H1 (cell line): ENCODE measurements around the gene ELP1. TPM values are rescaled to one million over a fixed set of nuclear protein-coding genes. Genes with fewer than 3 reads are reported as not detected.

Experiments used
- ASH2L ChIP-seq: fragments of 200-600, 300-600 bp; sonication (generic); IDR thresholded peaks from one replicate; pipeline ENCODE4 v1.7.1; 2017; ENCODE audit warnings: low read length
- BCL11A ChIP-seq, 2 experiments: IDR thresholded peaks; one replicate each; pipeline ENCODE4 v1.6.1; 2011; ENCODE audit warnings: low read depth in 2 of 2, low read length in 2 of 2, mild to moderate bottlenecking in 2 of 2
- EZH2 ChIP-seq: fragments of 200-600 bp; sonication (generic); IDR thresholded peaks from 2 replicates; pipeline ENCODE4 v1.7.1; 2012; ENCODE audit warnings: low read depth, mild to moderate bottlenecking, moderate library complexity, low read length, inconsistent platforms; ENCODE audit not compliant: severe bottlenecking
- KDM1A ChIP-seq: fragments of 200-600, 300-600 bp; sonication (generic); IDR thresholded peaks from 2 replicates; pipeline ENCODE4 v1.7.1; 2016; ENCODE audit warnings: mild to moderate bottlenecking, low read length, borderline replicate concordance
- RNF2 ChIP-seq: fragments of 200-900, 300-1000 bp; sonication (generic); IDR thresholded peaks from 2 replicates; pipeline ENCODE4 v1.7.1; 2016; ENCODE audit warnings: borderline replicate concordance, low read depth, mild to moderate bottlenecking, antibody characterized with exemption, low read length; ENCODE audit not compliant: poor library complexity, severe bottlenecking; ENCODE audit errors: missing control alignments
- SIX5 ChIP-seq: IDR thresholded peaks from 2 replicates; pipeline ENCODE4 v1.6.1; 2011; ENCODE audit warnings: mild to moderate bottlenecking, low read depth, low read length
- SP4 ChIP-seq: IDR thresholded peaks from 2 replicates; pipeline ENCODE4 v1.6.1; 2012; ENCODE audit warnings: low read length, inconsistent platforms
- SUZ12 ChIP-seq: fragments of 200-600 bp; sonication (generic); IDR thresholded peaks from 2 replicates; pipeline ENCODE4 v1.6.1; 2012; ENCODE audit warnings: mild to moderate bottlenecking, inconsistent platforms, low read length, moderate library complexity, mixed read lengths
- polyA plus RNA-seq, 7 experiments: library from polyadenylated mRNA; depleted of rRNA in 3 of 7; stranded (reverse) in 5 of 7; unstranded in 2 of 7; fragments of >200 nt in 5 of 7; fragments of 200-250 nt in 2 of 7; gene quantifications; 1 replicate in 5 of 7; 2 replicates in 1 of 7; 4 replicates in 1 of 7; pipeline versions ENCODE4 v1.2.1 to v1.2.3, GENCODE V29; 2011 to 2013; ENCODE audit warnings: missing spikeins in 2 of 7, mixed read lengths in 2 of 7
- total RNA-seq: library from RNA; stranded (reverse); fragmentation: NEBNext Ultra II Directional; extraction: Animal tissue kit (Norgen Biotek cat#: 25700); gene quantifications from 2 replicates; pipeline ENCODE4 v1.2.1, GENCODE V29; 2021
- TF ChIP-seq, protein P1 (sequence below): fragments of 300-600 bp; sonication (generic); IDR thresholded peaks from 2 replicates; pipeline ENCODE4 v1.7.1; 2012; ENCODE audit warnings: low read length, moderate library complexity, mild to moderate bottlenecking, inconsistent platforms; ENCODE audit not compliant: insufficient replicate concordance
- TF ChIP-seq, protein P2 (sequence below): IDR thresholded peaks from 2 replicates; pipeline ENCODE4 v1.6.1; 2011; ENCODE audit warnings: low read depth, mild to moderate bottlenecking, low read length; ENCODE audit not compliant: insufficient read depth

The ELP1 gene
- total and polyA plus RNA-seq, 2 of the 8 experiments (the other 6 are each of a cell fraction or from before 2014, with no cell fraction given), result 13.9 to 31.3 TPM

DNA sequence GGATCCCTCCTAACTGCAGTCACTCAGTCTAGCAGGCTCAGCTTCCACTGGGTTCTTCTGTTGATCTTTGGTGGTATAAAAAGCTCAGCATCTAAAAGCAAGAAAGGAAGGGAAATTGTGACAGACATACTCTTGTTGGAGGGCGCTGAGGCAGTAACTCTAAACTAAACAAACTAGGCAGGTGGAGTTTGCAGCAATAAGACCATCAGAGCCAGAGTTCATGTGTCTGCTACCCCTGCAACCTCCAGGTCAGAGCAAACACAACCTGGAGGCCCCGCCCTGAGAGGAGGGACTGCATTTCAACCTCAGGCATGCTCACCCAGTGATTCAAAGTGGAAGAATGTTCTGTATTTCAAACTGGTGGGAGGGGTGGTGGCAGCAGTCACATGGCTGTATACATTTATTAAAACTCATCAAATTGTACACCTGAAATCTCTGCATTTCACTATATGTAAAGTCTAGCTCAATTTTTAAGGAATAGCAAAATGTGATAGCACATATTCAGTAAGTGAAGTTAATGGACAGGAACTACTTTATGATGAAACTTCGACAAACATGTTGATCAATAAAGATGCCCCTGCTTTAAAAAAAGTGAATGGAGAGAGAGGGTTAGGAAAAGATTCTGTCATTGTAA lies 64.7 kb downstream of the ELP1 start (continued):
- TF ChIP-seq, protein P1, sequence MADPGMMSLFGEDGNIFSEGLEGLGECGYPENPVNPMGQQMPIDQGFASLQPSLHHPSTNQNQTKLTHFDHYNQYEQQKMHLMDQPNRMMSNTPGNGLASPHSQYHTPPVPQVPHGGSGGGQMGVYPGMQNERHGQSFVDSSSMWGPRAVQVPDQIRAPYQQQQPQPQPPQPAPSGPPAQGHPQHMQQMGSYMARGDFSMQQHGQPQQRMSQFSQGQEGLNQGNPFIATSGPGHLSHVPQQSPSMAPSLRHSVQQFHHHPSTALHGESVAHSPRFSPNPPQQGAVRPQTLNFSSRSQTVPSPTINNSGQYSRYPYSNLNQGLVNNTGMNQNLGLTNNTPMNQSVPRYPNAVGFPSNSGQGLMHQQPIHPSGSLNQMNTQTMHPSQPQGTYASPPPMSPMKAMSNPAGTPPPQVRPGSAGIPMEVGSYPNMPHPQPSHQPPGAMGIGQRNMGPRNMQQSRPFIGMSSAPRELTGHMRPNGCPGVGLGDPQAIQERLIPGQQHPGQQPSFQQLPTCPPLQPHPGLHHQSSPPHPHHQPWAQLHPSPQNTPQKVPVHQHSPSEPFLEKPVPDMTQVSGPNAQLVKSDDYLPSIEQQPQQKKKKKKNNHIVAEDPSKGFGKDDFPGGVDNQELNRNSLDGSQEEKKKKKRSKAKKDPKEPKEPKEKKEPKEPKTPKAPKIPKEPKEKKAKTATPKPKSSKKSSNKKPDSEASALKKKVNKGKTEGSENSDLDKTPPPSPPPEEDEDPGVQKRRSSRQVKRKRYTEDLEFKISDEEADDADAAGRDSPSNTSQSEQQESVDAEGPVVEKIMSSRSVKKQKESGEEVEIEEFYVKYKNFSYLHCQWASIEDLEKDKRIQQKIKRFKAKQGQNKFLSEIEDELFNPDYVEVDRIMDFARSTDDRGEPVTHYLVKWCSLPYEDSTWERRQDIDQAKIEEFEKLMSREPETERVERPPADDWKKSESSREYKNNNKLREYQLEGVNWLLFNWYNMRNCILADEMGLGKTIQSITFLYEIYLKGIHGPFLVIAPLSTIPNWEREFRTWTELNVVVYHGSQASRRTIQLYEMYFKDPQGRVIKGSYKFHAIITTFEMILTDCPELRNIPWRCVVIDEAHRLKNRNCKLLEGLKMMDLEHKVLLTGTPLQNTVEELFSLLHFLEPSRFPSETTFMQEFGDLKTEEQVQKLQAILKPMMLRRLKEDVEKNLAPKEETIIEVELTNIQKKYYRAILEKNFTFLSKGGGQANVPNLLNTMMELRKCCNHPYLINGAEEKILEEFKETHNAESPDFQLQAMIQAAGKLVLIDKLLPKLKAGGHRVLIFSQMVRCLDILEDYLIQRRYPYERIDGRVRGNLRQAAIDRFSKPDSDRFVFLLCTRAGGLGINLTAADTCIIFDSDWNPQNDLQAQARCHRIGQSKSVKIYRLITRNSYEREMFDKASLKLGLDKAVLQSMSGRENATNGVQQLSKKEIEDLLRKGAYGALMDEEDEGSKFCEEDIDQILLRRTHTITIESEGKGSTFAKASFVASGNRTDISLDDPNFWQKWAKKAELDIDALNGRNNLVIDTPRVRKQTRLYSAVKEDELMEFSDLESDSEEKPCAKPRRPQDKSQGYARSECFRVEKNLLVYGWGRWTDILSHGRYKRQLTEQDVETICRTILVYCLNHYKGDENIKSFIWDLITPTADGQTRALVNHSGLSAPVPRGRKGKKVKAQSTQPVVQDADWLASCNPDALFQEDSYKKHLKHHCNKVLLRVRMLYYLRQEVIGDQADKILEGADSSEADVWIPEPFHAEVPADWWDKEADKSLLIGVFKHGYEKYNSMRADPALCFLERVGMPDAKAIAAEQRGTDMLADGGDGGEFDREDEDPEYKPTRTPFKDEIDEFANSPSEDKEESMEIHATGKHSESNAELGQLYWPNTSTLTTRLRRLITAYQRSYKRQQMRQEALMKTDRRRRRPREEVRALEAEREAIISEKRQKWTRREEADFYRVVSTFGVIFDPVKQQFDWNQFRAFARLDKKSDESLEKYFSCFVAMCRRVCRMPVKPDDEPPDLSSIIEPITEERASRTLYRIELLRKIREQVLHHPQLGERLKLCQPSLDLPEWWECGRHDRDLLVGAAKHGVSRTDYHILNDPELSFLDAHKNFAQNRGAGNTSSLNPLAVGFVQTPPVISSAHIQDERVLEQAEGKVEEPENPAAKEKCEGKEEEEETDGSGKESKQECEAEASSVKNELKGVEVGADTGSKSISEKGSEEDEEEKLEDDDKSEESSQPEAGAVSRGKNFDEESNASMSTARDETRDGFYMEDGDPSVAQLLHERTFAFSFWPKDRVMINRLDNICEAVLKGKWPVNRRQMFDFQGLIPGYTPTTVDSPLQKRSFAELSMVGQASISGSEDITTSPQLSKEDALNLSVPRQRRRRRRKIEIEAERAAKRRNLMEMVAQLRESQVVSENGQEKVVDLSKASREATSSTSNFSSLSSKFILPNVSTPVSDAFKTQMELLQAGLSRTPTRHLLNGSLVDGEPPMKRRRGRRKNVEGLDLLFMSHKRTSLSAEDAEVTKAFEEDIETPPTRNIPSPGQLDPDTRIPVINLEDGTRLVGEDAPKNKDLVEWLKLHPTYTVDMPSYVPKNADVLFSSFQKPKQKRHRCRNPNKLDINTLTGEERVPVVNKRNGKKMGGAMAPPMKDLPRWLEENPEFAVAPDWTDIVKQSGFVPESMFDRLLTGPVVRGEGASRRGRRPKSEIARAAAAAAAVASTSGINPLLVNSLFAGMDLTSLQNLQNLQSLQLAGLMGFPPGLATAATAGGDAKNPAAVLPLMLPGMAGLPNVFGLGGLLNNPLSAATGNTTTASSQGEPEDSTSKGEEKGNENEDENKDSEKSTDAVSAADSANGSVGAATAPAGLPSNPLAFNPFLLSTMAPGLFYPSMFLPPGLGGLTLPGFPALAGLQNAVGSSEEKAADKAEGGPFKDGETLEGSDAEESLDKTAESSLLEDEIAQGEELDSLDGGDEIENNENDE, result no peak
- no peak for TF ChIP-seq KDM1A
- TF ChIP-seq, protein P2, sequence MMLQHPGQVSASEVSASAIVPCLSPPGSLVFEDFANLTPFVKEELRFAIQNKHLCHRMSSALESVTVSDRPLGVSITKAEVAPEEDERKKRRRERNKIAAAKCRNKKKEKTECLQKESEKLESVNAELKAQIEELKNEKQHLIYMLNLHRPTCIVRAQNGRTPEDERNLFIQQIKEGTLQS, result no peak
- TF ChIP-seq SP4, result no peak
- TF ChIP-seq EZH2, result no peak
- TF ChIP-seq SUZ12, result no peak
- no peak for TF ChIP-seq RNF2
- no peak for TF ChIP-seq SIX5
- TF ChIP-seq ASH2L, result no peak
- TF ChIP-seq BCL11A (IDR thresholded peaks at IDR 0.05; ENCODE audit: low read depth in 2 of 2, low read length in 2 of 2), result no peak
